GM18951 (cell line): Measurements from ENCODE around the gene ZDHHC5.
A peak's percentile ranks its signal among the peaks of the same experiment; 100 is the strongest.

Source experiments
- POLR2A ChIP-seq: IDR thresholded peaks from 4 replicates; pipeline ENCODE4 v1.6.1; 2011; ENCODE audit warnings: mild to moderate bottlenecking; ENCODE audit not compliant: insufficient read length, insufficient read depth; ENCODE audit errors: extremely low read depth
- in situ Hi-C: fragments of 300-500 bp; cut with MboI; formaldehyde crosslinking; loops from one replicate; pipeline ENCODE4 v1.12.0; 2022; ENCODE audit warnings: low sequenced_read_pairs, mixed read lengths, inconsistent platforms; ENCODE audit not compliant: unreplicated experiment

ZDHHC5 gene

DNA sequence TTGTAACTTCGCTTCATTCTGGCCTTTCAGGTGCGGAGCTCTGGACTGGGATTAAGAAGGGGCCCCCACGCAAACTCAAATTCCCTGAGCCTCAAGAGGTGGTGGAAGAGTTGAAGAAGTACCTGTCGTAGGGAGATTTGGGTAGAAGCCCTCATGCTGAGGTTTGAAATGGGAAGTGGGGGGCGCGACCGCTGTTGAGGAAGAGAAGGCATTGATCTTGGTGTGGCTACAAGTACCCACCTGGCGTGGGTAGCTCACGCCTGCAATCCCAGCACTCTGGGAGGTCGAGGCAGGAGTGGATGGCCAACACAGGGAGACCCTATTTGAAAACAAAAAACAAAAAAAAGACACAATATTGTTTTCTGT is 74.2 kb downstream of the ZDHHC5 start:
- no peak for TF ChIP-seq POLR2A
- in situ Hi-C loops = no loop called here

DNA sequence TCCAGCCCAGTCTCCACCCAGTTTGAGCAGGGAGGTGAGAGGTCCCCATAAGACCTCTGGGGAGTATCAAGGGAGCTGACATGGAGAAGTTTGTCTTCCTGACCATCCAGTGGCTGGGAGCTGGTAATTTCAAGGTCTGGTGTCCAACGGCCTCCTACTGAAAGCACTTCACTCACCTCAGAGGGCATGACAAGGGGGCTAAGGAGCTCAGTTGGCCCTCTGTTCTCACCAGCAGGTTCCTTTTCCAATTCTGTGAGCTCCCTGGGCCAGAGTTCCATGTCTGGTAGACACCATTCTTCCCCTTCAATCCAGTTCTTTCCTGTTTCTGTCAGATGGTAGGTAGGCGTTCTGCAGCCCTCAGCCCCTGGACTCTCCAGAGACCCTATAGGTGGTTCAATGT is 76.4 kb downstream of the ZDHHC5 start:
- in situ Hi-C loops = no loop called here

DNA sequence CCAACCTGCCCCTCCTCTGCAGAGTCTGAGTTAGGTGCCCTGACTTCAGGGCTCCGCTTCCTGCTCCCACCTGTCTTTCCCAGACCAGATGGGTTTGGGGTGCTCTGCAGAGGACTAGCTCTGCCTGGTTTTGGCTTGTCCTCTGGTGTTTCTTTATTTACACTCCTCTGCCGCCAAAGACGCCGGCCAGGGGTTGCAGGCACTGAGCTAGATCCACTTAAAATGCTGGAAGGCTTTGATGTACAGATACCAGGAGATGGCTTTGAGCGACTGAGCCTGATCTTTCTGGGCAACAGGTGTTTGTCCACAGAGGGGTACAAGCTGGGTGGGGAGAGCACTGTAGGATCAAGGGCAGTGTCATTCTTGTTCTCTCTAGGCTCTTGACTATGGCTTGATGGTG is 77.3 kb downstream of the ZDHHC5 start:
- TF ChIP-seq POLR2A = no peak
- in situ Hi-C loops = no loop called here

More for the DNA sequence above, 76.4 kb downstream of the ZDHHC5 start:
- peak; percentile 24 for TF ChIP-seq POLR2A

DNA sequence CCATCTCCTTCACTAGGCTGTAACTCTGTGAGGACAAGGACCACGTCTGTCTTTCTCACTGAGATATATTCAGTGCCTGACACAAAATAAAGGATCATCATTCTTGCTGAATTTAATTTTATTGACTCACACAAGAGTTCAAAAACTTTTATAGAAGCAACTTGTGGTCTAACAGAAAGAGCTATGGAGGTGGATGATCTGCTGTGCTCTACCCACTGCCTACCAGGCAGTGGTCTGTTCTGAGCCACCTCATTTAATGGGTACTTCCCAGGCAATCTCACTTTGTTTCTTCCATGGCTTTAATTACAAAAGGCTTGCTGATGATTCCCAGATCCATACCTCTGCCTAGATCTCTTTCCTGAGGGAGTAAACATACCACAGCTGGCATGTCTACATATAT is 79.0 kb downstream of the ZDHHC5 start:
- TF ChIP-seq POLR2A = no peak
- in situ Hi-C loops = no loop called here
